HUES48 (cell line): ENCODE results near the gene SMPD1.

ENCODE experiments used
- H3K27ac ChIP-seq: one replicate; pipeline ENCODE4 v1.7.0; 2013; ENCODE audit warnings: low read depth, low read length, inconsistent platforms
- H3K27me3 ChIP-seq: 2 replicates; pipeline ENCODE4 v1.6.1; 2013; ENCODE audit warnings: mild to moderate bottlenecking, low read length; ENCODE audit not compliant: control insufficient read depth, insufficient read depth
- H3K36me3 ChIP-seq: 2 replicates; pipeline ENCODE4 v1.6.1; 2013; ENCODE audit warnings: low read length; ENCODE audit not compliant: control insufficient read depth, insufficient read depth
- H3K4me1 ChIP-seq: 2 replicates; pipeline ENCODE4 v1.6.1; 2013; ENCODE audit warnings: mild to moderate bottlenecking, low read length; ENCODE audit not compliant: control insufficient read depth, insufficient read depth
- H3K4me3 ChIP-seq: 2 replicates; pipeline ENCODE4 v1.5.1; 2013; ENCODE audit warnings: mild to moderate bottlenecking, low read depth, low read length
- H3K9ac ChIP-seq: 2 replicates; pipeline ENCODE4 v1.6.1; 2013; ENCODE audit warnings: mild to moderate bottlenecking, low read depth, low read length, moderate library complexity
- H3K9me3 ChIP-seq: 2 replicates; pipeline ENCODE4 v1.6.1; 2013; ENCODE audit warnings: low read length; ENCODE audit not compliant: control insufficient read depth, insufficient read depth

SMPD1 gene

DNA sequence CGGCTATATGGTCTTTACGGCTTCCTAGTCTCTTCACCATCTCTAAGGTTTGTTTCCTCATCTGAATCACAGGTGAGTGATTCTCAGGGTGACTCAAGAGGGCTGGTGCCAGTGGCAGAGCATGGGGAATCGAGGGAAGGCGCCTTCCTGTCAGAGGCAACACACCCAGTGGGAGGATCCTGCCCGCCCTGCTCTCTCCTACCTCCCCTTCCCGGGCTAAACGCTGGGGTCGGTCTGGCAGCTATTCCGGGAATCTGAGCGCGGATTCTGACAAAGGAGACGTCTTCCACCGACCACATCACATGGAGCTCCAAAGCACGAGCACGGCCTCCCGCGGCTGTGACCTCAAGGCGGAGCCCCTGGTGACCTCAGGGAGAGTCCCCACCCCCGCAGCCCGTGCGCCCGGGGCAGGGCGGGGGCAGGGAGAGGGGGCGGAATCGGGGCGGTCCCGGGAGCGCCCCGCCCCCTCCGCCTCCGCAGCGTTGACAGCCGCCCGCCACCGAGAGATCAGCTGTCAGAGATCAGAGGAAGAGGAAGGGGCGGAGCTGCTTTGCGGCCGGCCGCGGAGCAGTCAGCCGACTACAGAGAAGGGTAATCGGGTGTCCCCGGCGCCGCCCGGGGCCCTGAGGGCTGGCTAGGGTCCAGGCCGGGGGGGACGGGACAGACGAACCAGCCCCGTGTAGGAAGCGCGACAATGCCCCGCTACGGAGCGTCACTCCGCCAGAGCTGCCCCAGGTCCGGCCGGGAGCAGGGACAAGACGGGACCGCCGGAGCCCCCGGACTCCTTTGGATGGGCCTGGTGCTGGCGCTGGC, at the start of gene SMPD1:
Gene SMPD1 (plus strand): TSS at position 570 of the 813 bp plus-strand sequence. CDS start 125 bp downstream, at position 695.
- H3K27me3 ChIP-seq = peaks cover 4% of the 10 kb centered on the region
- H3K9me3 ChIP-seq = no peaks in the 10 kb centered on the region
- peak within 1 kb of the TSS; percentile 17; the same call in 1 of the 2 replicates for H3K9ac ChIP-seq
- peaks cover 33% of the 10 kb centered on the region for H3K4me1 ChIP-seq
- peak within 1 kb of the TSS; percentile 86 for H3K27ac ChIP-seq
- peak within 1 kb of the TSS; percentile 73 for H3K4me3 ChIP-seq
- H3K36me3 ChIP-seq = no peaks in the 10 kb centered on the region

DNA sequence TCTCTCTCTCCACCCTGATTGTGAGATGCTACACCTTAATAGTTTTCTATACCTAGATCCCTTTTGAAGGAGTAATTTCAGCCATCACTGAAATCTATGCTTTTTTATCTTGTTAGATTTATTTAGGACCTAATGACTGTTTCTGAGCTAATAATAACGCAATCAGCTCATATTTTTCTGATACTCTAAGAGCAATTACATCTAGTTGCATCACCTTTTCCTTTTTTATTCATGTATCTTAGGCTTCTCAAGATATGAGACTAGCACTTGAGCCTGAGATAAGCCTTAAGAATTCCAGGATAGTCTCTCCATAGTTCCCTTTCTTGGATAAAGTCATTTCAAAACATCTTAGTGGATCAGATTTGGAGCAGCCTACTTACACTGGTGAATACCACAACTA, 44.9 kb upstream of the SMPD1 start:
- Histone ChIP-seq H3K36me3 (no peaks in the 10 kb centered on the region), H3K4me1 (no peaks in the 10 kb centered on the region), H3K27ac (no peak overlapping the region), H3K4me3 (no peak overlapping the region), H3K9me3 (no peaks in the 10 kb centered on the region), H3K9ac (no peak overlapping the region), H3K27me3 (no peaks in the 10 kb centered on the region)

DNA sequence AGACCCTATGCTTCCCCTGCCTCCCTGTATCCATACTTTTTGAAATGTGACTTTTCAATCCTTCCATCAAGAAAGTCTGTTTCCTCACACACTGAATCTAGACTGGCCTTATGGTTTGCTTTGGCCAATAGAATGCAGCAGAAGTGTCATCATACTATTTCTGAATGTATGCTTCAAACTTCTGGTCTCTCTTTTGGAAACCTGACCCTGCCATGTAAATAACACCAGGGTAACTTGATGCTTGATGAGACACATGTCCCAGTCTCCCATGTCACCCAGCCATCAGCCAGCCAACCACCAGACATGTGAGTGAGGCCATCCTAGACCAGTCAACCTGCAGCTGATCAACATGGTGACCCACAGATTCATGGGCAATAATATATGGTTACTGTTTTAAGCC, 40.2 kb upstream of the SMPD1 start:
- Histone ChIP-seq H3K27me3 (no peaks in the 10 kb centered on the region), H3K9me3 (no peaks in the 10 kb centered on the region), H3K27ac (no peak overlapping the region), H3K9ac (no peak overlapping the region), H3K4me1 (peaks cover 8% of the 10 kb centered on the region), H3K4me3 (no peak overlapping the region), H3K36me3 (no peaks in the 10 kb centered on the region)

DNA sequence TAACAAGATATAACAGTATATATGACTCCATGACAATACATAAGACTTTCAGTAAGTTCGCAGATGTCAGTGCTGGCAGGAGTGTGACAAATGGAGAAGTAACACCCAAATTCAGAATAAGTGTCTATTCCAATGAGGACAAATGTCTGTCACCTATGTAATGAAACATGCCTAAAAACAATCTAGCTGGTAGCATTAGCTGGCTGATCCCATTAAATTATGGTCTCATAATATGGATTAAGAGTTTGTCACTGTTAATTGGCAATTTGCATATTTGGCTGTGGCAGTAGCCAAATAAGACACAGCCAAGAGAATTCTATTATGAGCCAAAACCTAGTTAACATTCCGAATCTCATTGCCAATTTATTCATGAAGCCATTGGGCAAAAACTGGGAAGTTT, 39.8 kb upstream of the SMPD1 start:
- H3K9me3 ChIP-seq = no peaks in the 10 kb centered on the region
- no peaks in the 10 kb centered on the region for H3K27me3 ChIP-seq
- no peak overlapping the region for H3K4me3 ChIP-seq
- H3K9ac ChIP-seq = no peak overlapping the region
- H3K36me3 ChIP-seq = no peaks in the 10 kb centered on the region
- no peak overlapping the region for H3K27ac ChIP-seq
- peaks cover 8% of the 10 kb centered on the region for H3K4me1 ChIP-seq

DNA sequence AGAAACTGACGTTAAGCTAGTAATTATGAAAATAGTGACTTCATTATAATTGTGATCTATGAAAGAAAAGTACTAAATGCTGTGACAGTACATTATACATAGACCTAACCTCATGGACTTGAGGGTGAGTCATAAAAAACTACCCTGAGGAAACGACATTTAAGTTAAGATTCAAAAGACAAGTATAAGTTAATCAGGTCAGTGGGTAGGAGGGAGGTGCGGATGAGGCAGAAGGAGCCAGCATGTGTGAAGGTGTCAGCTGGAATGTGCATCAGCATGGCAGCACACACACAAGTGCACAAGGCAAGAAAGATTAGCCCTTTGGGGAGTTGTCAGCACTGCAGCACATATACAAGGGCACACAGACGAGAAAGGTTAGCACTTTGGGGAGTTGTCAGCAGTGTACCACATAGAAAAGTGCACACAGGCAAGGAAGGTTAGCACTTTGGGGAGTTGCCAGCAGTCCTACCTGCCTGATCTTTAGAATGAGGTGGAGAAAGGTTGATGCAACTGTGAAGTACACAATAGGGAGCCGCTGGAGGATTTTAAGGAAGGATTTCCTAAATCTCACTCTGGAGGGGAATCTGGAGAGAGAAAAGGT, 38.4 kb upstream of the SMPD1 start:
- H3K27ac ChIP-seq = no peak overlapping the region
- H3K9me3 ChIP-seq = no peaks in the 10 kb centered on the region

DNA sequence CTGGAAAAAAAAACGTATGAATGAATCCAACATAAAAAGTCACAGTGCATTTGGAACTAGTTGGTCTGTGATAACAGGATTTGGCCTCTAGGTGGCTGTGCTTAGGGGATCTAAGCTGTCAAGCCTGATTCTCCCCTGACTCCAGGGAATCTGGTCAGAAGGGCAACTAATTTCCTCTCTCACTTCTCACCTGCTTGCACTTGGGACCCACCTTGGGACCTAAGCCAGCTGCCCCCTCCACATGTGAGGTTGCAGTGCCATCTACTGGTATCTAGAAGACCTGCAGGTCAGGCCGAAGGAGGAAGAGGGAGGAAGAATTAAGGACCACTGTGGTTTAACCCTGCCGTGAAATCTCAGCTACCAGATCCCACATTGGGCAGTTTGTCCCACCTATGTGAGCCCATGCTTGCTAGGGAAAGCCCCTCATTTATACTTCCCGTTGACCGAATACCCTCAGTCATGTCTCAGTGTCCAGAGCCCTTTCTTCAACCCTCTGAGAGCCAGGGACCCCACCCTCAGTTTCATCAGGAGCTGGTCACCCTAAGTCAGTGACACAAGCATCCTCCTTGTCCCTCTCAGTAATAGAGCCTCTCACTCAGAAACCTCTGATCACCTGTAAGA, 36.8 kb upstream of the SMPD1 start:
- Histone ChIP-seq H3K9me3 (no peaks in the 10 kb centered on the region), H3K27me3 (no peaks in the 10 kb centered on the region), H3K36me3 (no peaks in the 10 kb centered on the region), H3K9ac (no peak overlapping the region), H3K4me3 (no peak overlapping the region), H3K4me1 (peaks cover 8% of the 10 kb centered on the region), H3K27ac (no peak overlapping the region)

More for the DNA sequence above, 38.4 kb upstream of the SMPD1 start:
- no peaks in the 10 kb centered on the region for H3K27me3 ChIP-seq
- no peak overlapping the region for H3K4me3 ChIP-seq
- peaks cover 8% of the 10 kb centered on the region for H3K4me1 ChIP-seq
- no peaks in the 10 kb centered on the region for H3K36me3 ChIP-seq
- no peak overlapping the region for H3K9ac ChIP-seq

DNA sequence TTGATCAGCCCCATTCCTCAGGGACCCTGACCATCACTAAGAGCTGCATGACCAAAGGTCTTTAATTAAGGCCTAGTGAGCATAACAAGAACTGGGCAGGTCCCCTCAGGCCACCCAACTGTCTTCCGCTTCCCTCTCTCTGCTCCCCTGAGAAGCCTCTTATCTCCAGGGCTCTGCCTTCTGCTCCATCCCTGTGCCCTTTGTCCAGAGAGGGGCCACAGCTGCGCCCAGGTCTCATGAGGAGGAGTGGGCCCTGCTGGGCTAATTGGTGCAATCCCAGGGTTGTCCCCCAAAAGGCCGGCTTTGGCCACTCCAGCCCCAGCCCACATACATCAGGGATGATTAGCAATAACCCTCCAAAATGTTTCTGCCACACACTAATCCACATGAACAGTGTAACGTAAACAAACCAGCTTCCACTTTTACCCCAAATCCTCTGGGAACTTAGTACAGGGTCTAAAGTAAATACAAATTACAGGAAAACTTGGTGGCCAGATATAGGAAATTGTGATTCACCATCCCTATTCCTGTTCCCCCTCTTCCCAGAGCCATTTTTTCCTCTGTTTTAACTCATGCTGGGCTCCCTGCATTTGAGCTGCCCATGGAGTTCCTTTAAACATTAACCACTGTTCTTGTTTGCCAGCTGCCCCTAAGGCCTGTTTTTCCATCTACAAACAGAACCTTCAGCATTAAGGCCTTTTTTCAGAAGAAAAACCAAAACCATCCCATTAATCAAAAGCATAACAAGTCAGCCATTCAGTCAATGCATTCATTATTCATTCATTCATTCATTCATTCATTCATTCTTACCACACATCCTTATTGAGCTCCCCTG, 35.4 kb upstream of the SMPD1 start:
- H3K9me3 ChIP-seq = no peaks in the 10 kb centered on the region
- H3K27me3 ChIP-seq = no peaks in the 10 kb centered on the region
- no peak overlapping the region for H3K9ac ChIP-seq
- H3K36me3 ChIP-seq = no peaks in the 10 kb centered on the region
- no peak overlapping the region for H3K4me3 ChIP-seq
- H3K27ac ChIP-seq = no peak overlapping the region
- H3K4me1 ChIP-seq = peaks cover 8% of the 10 kb centered on the region

DNA sequence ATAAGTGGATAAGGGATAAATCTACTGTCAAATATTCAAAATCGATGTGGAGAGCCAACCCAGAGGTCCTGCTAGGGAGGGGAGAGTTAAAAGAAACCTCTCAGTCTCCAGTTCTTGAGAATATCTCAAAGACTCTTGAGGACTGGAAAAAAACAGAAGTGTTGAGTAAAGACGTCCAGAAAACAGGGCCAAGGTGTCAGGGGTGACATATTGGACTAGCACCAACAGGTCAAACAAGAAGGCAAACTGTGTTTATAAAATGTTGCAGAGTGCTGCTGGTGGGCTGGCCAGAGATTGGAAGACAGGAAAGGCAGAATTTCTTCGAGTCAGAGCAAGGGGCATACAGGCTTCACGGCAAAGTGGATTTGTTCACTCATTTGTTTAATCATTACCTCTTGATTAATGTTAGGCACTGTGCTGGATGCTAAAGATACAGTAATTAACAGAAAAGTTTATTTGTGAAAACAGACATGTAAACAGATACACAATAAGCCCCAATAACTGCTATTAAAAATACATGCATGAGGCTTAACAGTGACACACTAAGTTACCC, 33.7 kb upstream of the SMPD1 start:
- H3K4me3 ChIP-seq = no peak overlapping the region
- no peaks in the 10 kb centered on the region for H3K27me3 ChIP-seq
- no peaks in the 10 kb centered on the region for H3K9me3 ChIP-seq
- H3K9ac ChIP-seq = no peak overlapping the region
- no peaks in the 10 kb centered on the region for H3K36me3 ChIP-seq
- no peak overlapping the region for H3K27ac ChIP-seq
- peaks cover 8% of the 10 kb centered on the region for H3K4me1 ChIP-seq

DNA sequence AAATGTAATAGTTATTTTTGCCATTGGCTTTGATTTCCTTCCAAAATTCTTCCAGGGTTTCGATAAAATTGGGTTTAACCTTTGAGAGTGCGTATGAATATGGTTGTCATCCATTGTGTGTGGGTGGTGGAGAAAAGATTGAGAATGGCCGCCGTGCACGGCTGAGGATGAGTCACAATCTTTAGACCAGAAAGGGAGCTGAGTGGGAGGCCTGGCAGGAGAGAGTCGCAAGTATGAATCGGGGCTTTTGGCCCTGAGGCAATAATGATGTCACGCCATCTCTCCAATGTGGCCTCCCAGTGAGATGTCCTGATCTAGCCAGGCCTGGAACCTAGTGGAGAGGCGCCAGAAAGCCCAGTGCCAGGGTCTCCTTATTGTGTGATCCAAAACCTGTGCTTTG, 33.1 kb upstream of the SMPD1 start:
- H3K27me3 ChIP-seq = no peaks in the 10 kb centered on the region
- H3K9me3 ChIP-seq = no peaks in the 10 kb centered on the region
- H3K36me3 ChIP-seq = no peaks in the 10 kb centered on the region
- H3K4me3 ChIP-seq = no peak overlapping the region
- H3K27ac ChIP-seq = no peak overlapping the region
- H3K4me1 ChIP-seq = peaks cover 3% of the 10 kb centered on the region; the same call in 1 of the 2 replicates
- H3K9ac ChIP-seq = no peak overlapping the region

DNA sequence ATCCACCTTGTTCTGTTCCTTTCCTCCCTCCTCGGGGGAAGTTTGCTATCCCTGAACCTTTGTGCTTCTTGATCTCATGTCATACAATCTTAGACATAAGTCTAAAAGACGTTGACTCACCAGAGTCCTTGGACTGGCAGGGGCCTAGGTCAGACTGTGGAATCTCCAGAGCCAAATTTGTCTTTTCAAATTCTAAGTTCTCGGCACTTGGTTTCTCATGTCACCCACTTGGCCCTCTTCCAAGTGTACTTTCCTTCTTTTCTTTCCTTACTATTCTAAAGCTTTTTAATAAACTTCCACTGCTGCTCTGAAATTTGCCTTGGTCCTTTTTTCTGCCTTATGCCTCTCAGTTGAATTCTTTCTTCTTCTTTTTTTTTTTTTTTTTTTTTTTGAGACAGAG, 30.1 kb upstream of the SMPD1 start:
- Histone ChIP-seq H3K9ac (no peak overlapping the region), H3K36me3 (no peaks in the 10 kb centered on the region), H3K4me1 (0 out of 2 replicates have a peak, but pooled peaks cover 3% of the 10 kb centered on the region), H3K4me3 (no peak overlapping the region), H3K27ac (no peak overlapping the region), H3K9me3 (no peaks in the 10 kb centered on the region), H3K27me3 (no peaks in the 10 kb centered on the region)
